PC-9 (cell line): ENCODE data around the gene DIAPH3. TPM values are rescaled to one million over a fixed set of nuclear protein-coding genes. Genes with fewer than 3 reads are reported as not detected.

Source experiments
- BruUV-seq: library from RNA; stranded (reverse); fragments of 400-500 nt; replicated peaks from 2 replicates; lab custom pipeline; 2021; lab: Mats Ljungman, UMichigan
- CTCF ChIA-PET: fragments of 300-600 bp; sonication (Branson Sonifier 250); formaldehyde crosslinking; loops from one replicate; lab custom pipeline; 2022; ENCODE audit warnings: antibody characterized with exemption; lab: Charles Lee
- POLR2A ChIA-PET: fragments of 300-600 bp; sonication (Branson Sonifier 250); formaldehyde crosslinking; loops from one replicate; lab custom pipeline; 2022; ENCODE audit warnings: antibody characterized with exemption; ENCODE audit not compliant: unreplicated experiment; lab: Charles Lee
- DNase-seq, 2 experiments: peaks; one replicate each; pipeline versions ENCODE4 v3.0.0 to v3.0.0-alpha.2; 2015 to 2022; ENCODE audit warnings: mixed read lengths in 1 of 2
- H2AFZ ChIP-seq: fragments of 200-600 bp; sonication (generic); 2 replicates; pipeline ENCODE4 v1.8.1; 2017; ENCODE audit warnings: antibody characterized with exemption
- H3F3A ChIP-seq: fragments of 200-600 bp; sonication (generic); 2 replicates; pipeline ENCODE4 v1.8.1; 2017; ENCODE audit warnings: antibody characterized with exemption, mild to moderate bottlenecking, low read depth; ENCODE audit not compliant: insufficient read depth
- H3K27ac ChIP-seq: fragments of 200-600 bp; sonication (generic); 2 replicates; pipeline ENCODE4 v1.6.1; 2016; ENCODE audit warnings: mixed run types
- H3K27me3 ChIP-seq: fragments of 200-600 bp; sonication (generic); 2 replicates; pipeline ENCODE4 v1.6.1; 2016; ENCODE audit warnings: low read depth, mixed run types; ENCODE audit not compliant: insufficient read depth
- H3K36me3 ChIP-seq: fragments of 200-600 bp; sonication (generic); 2 replicates; pipeline ENCODE4 v1.6.1; 2016; ENCODE audit warnings: low read depth, mixed run types
- H3K4me1 ChIP-seq: fragments of 200-600 bp; sonication (generic); replicated peaks from 2 replicates; pipeline ENCODE4 v1.6.1; 2016; ENCODE audit warnings: mixed run types; ENCODE audit not compliant: insufficient read depth
- H3K4me2 ChIP-seq: fragments of 200-600 bp; sonication (generic); 2 replicates; pipeline ENCODE4 v1.6.1; 2017; ENCODE audit warnings: mixed run types
- H3K4me3 ChIP-seq: fragments of 200-600 bp; sonication (generic); 2 replicates; pipeline ENCODE4 v1.6.1; 2016; ENCODE audit warnings: mixed run types
- H3K79me2 ChIP-seq: fragments of 200-600 bp; sonication (generic); 2 replicates; pipeline ENCODE4 v1.6.1; 2017; ENCODE audit warnings: low read depth, mixed run types
- H3K9me2 ChIP-seq: fragments of 200-600 bp; sonication (generic); 2 replicates; pipeline ENCODE4 v1.8.1; 2017; ENCODE audit warnings: mild to moderate bottlenecking; ENCODE audit not compliant: insufficient read depth
- H3K9me3 ChIP-seq: fragments of 200-600 bp; sonication (generic); 2 replicates; pipeline ENCODE4 v1.8.1; 2016; ENCODE audit warnings: low read depth; ENCODE audit not compliant: insufficient read depth
- H4K20me1 ChIP-seq: fragments of 200-600 bp; sonication (generic); 2 replicates; pipeline ENCODE4 v1.8.1; 2017; ENCODE audit not compliant: insufficient read depth
- EZH2 ChIP-seq: fragments of 200-600 bp; sonication (generic); IDR thresholded peaks from 2 replicates; pipeline ENCODE4 v1.8.0; 2017; ENCODE audit warnings: antibody characterized with exemption, low read depth
- intact Hi-C: fragments of 100-400 bp; cut with micrococcal nuclease; formaldehyde crosslinking; loops from one replicate; pipeline ENCODE4 v1.10.0; 2022; ENCODE audit not compliant: unreplicated experiment
- total RNA-seq: library from RNA; stranded (reverse); gene quantifications from 2 replicates; pipeline ENCODE4 v1.2.3, GENCODE V29; 2021
- TF ChIP-seq, protein P1 (sequence below): fragments of 200-600 bp; sonication (generic); conservative IDR thresholded peaks from 2 replicates; pipeline ENCODE4 v1.6.1; 2017; ENCODE audit warnings: mixed run types, antibody characterized with exemption, mild to moderate bottlenecking, moderate library complexity

Gene DIAPH3
- total RNA-seq, 1 experiment from 2014 or later = 39.3 TPM

- Histone ChIP-seq H3K4me3 (no peak overlapping the region), H2AFZ (no peak overlapping the region), H3F3A (no peaks in the 10 kb centered on the region), H3K79me2 (peaks cover 67% of the 10 kb centered on the region), H3K4me2 (no peak overlapping the region), H3K36me3 (no peaks in the 10 kb centered on the region), H3K27ac (no peak overlapping the region), H3K9me3 (no peaks in the 10 kb centered on the region), H4K20me1 (no peaks in the 10 kb centered on the region), H3K9me2 (no peaks in the 10 kb centered on the region), H3K4me1 (no peaks in the 10 kb centered on the region), H3K27me3 (no peaks in the 10 kb centered on the region)
- no peak for DNase-seq
- BruUV-seq = no TSS peak
- POLR2A ChIA-PET = no interaction called here
- CTCF ChIA-PET = no interaction called here
- TF ChIP-seq EZH2 = no peak
- TF ChIP-seq, protein P1, sequence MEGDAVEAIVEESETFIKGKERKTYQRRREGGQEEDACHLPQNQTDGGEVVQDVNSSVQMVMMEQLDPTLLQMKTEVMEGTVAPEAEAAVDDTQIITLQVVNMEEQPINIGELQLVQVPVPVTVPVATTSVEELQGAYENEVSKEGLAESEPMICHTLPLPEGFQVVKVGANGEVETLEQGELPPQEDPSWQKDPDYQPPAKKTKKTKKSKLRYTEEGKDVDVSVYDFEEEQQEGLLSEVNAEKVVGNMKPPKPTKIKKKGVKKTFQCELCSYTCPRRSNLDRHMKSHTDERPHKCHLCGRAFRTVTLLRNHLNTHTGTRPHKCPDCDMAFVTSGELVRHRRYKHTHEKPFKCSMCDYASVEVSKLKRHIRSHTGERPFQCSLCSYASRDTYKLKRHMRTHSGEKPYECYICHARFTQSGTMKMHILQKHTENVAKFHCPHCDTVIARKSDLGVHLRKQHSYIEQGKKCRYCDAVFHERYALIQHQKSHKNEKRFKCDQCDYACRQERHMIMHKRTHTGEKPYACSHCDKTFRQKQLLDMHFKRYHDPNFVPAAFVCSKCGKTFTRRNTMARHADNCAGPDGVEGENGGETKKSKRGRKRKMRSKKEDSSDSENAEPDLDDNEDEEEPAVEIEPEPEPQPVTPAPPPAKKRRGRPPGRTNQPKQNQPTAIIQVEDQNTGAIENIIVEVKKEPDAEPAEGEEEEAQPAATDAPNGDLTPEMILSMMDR = no peak
- intact Hi-C loops = no loop called here
Observed at GRCh38 chr13:60152904-60153303, 10.8 kb downstream of the DIAPH3 start.

GRCh38 chr13:60152114-60152513 is 11.6 kb downstream of the DIAPH3 start:
- ChIA-PET POLR2A (no interaction called here), CTCF (no interaction called here)
- TF ChIP-seq, protein P1 = no peak
- no peak for TF ChIP-seq EZH2
- Histone ChIP-seq H2AFZ (no peak overlapping the region), H3K27ac (no peak overlapping the region), H3K36me3 (no peaks in the 10 kb centered on the region), H3K4me3 (no peak overlapping the region), H3K9me3 (no peaks in the 10 kb centered on the region), H3K9me2 (no peaks in the 10 kb centered on the region), H3K4me1 (no peaks in the 10 kb centered on the region), H3K4me2 (no peak overlapping the region), H3K27me3 (no peaks in the 10 kb centered on the region), H3F3A (no peaks in the 10 kb centered on the region), H4K20me1 (no peaks in the 10 kb centered on the region), H3K79me2 (peaks cover 67% of the 10 kb centered on the region)
- intact Hi-C loops = no loop called here
- no peak for DNase-seq
- no TSS peak for BruUV-seq

DNA sequence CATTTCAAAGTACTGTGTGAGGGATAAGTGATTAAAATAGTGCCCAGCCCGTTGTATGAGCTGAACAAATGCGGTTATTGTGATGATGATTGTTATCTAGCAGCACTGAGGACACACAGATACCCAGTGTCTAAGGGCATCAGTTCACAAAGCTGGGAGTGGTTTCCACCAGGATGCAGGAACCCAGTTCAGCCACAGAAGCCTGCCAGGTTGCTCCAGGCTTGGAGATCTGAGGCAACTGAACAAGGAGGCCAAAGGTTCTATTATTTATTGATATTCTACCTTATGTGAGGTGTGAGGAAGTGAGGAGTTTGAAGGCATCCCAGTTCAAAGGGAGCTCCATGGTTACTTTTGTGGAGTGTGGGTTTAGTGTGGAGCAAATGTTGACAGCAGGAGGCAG is 13.2 kb downstream of the DIAPH3 start:
- intact Hi-C loops = no loop called here
- Histone ChIP-seq H3K9me3 (no peaks in the 10 kb centered on the region), H3K36me3 (no peaks in the 10 kb centered on the region), H3K4me2 (no peak overlapping the region), H3K27me3 (no peaks in the 10 kb centered on the region), H3K9me2 (no peaks in the 10 kb centered on the region), H2AFZ (no peak overlapping the region), H3K4me1 (no peaks in the 10 kb centered on the region), H3K4me3 (no peak overlapping the region), H3K27ac (no peak overlapping the region), H3F3A (no peaks in the 10 kb centered on the region), H4K20me1 (no peaks in the 10 kb centered on the region), H3K79me2 (peaks cover 69% of the 10 kb centered on the region)
- ChIA-PET POLR2A (no interaction called here), CTCF (no interaction called here)
- no TSS peak for BruUV-seq
- DNase-seq = no peak
- TF ChIP-seq EZH2 = no peak
- TF ChIP-seq, protein P1 = no peak
